ENCODE results near the gene CDH1. TPM values are rescaled to one million over a fixed set of nuclear protein-coding genes. Genes with fewer than 3 reads are reported as not detected.

Gene CDH1
- total RNA-seq, 2 experiments from 2014 or later = 2.4 to 3.1 TPM

DNA sequence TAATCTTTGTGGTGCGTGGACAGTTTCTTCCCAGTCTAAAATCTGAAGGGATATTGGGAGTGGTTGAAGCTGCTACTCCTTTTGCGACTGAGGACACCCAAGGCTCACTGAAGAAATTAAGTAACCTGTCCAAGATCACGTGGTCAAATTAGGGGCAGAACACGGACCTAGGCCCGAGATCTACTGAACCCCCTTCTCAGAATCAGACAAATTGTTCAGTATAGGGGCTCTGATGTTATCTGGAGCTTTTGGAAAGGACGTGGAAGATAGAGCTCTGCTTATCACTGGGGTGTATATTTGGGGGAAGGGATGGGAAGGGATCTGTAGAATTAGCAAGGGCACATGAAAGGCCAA is 107.1 kb downstream of the CDH1 start:
- intact Hi-C loops (cut with micrococcal nuclease) = loop anchor here (5.0 kb wide), 1 partner anchor 252 kb away; no protein-coding TSS in a partner anchor
- Mint-ChIP-seq H3K4me3 (peak overlapping the region; percentile 95), H3K27ac (peak overlapping the region; percentile 85)

DNA sequence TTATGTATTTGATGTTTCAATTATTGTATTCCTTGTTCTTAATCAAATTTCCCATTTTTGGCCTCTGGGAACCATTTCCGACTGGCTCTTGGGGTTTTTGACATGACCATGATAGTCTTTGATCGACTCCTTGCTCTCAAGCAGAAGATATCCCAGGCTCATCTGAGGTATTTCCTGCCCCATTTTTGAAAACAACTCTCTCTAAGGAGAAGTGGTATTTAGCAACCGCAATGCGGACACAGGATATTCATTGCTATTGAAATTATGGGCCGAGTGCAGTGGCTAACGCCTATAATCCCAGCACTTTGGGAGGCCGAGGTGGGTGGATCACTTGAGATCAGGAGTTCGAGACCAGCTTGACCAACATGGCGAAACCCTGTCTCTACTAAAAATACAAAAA is 111.7 kb downstream of the CDH1 start:
- H3K36me3 Mint-ChIP-seq = peaks cover 15% of the 10 kb centered on the region
- H3K27ac Mint-ChIP-seq = no peak overlapping the region
- no peaks in the 10 kb centered on the region for H3K9me3 Mint-ChIP-seq
- no peaks in the 10 kb centered on the region for H3K27me3 Mint-ChIP-seq
- CTCF ChIA-PET = interaction anchor here (1.9 to 3.3 kb wide), 2 partner anchors 10 to 275 kb away, joined by 5 to 24 read pairs; no protein-coding TSS in a partner anchor
- POLR2A ChIA-PET = no interaction called here
- no peak overlapping the region for H3K4me3 Mint-ChIP-seq
- intact Hi-C loops (cut with micrococcal nuclease) = loop anchor here (5.0 kb wide), 1 partner anchor 259 kb away; the partner anchor contains the start of gene HAS3
- H3K4me1 Mint-ChIP-seq (ENCODE audit: low read depth) = peaks cover 29% of the 10 kb centered on the region
- DNase-seq = no peak

More for the DNA sequence above, 107.1 kb downstream of the CDH1 start:
- DNase-seq = no peak
- peaks cover 25% of the 10 kb centered on the region for H3K4me1 Mint-ChIP-seq (ENCODE audit: low read depth)
- ChIA-PET CTCF (interaction anchor here (0.7 to 4.9 kb wide), 6 partner anchors 10 to 444 kb away, joined by 3 to 26 read pairs (median 6); no protein-coding TSS in a partner anchor), POLR2A (no interaction called here)
- no peaks in the 10 kb centered on the region for H3K9me3 Mint-ChIP-seq
- H3K36me3 Mint-ChIP-seq = peaks cover 8% of the 10 kb centered on the region
- H3K27me3 Mint-ChIP-seq = no peaks in the 10 kb centered on the region

DNA sequence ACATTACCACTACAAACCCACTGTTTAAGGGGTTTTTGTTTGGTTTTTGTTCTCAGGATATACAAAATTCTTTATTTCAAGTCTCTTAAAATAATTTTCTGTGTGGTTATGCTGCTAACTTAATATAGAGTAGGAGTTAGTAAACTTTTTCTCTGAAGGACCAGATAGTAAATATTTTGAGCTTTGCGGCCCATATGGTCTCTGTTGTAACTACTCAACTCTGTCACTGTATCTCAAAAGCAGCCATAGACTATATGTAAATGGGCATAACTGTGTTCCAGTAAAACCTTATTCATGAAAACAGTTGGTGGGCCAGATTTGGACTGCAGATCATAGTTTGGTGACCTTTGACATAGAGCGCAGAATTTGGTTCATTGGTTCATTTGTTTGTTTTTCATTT is 113.4 kb downstream of the CDH1 start:
- Mint-ChIP-seq H3K36me3 (peaks cover 15% of the 10 kb centered on the region), H3K4me3 (no peak overlapping the region), H3K27me3 (no peaks in the 10 kb centered on the region), H3K27ac (no peak overlapping the region), H3K4me1 (ENCODE audit: low read depth) (peaks cover 23% of the 10 kb centered on the region), H3K9me3 (no peaks in the 10 kb centered on the region)
- intact Hi-C loops (cut with micrococcal nuclease) = no loop called here
- ChIA-PET POLR2A (no interaction called here), CTCF (interaction anchor here (1.0 kb wide), 1 partner anchor 274 kb away, joined by 3 read pairs; no protein-coding TSS in a partner anchor)
- DNase-seq = no peak

DNA sequence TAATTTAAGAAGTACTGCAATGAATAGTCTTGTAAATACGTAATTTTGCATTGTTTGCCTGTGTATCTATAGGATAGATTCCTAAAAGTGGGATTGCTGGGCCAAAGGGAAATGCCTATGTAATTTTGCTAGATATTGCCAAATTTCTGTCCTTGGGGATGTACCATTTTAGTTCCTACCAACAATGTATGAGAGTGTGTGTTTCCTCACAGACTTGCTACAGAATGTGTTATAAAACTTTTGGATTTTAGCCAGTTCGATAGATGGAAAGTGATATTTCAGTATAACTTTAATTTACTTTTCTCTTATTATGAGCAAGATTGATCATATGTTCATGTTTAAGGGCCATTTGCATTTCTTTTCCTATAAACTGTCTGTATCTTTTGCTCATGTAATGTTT is 114.5 kb downstream of the CDH1 start:
- peaks cover 25% of the 10 kb centered on the region for H3K4me1 Mint-ChIP-seq (ENCODE audit: low read depth)
- intact Hi-C loops (cut with micrococcal nuclease) = no loop called here
- POLR2A ChIA-PET = no interaction called here
- no peak for DNase-seq
- no peaks in the 10 kb centered on the region for H3K9me3 Mint-ChIP-seq
- peaks cover 15% of the 10 kb centered on the region for H3K36me3 Mint-ChIP-seq
- CTCF ChIA-PET = no interaction called here
- H3K4me3 Mint-ChIP-seq = no peak overlapping the region
- H3K27ac Mint-ChIP-seq = no peak overlapping the region
- no peaks in the 10 kb centered on the region for H3K27me3 Mint-ChIP-seq

DNA sequence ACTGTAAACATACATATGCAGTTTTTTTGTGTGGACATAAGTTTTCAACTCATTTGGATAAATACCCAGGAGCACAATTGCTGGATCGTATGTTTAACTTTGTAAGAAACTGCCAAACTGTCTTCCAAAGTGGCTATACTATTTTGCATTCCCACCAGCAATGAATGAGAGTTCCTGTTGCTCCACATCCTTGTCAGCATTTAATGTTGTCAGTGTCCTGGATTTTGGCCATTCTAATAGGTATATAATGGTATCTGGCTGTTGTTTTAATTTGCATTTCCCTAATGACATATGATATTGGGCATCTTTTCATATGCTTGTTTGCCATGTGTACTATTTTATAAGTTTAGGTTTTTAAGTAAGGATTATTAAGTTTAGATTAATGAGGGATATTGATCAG is 120.4 kb downstream of the CDH1 start:
- intact Hi-C loops (cut with micrococcal nuclease) = no loop called here
- DNase-seq = no peak
- no peak overlapping the region for H3K27ac Mint-ChIP-seq
- H3K4me1 Mint-ChIP-seq (ENCODE audit: low read depth) = peaks cover 11% of the 10 kb centered on the region
- H3K9me3 Mint-ChIP-seq = no peaks in the 10 kb centered on the region
- ChIA-PET POLR2A (no interaction called here), CTCF (no interaction called here)
- peaks cover 17% of the 10 kb centered on the region for H3K36me3 Mint-ChIP-seq
- H3K27me3 Mint-ChIP-seq = no peaks in the 10 kb centered on the region
- H3K4me3 Mint-ChIP-seq = no peak overlapping the region

DNA sequence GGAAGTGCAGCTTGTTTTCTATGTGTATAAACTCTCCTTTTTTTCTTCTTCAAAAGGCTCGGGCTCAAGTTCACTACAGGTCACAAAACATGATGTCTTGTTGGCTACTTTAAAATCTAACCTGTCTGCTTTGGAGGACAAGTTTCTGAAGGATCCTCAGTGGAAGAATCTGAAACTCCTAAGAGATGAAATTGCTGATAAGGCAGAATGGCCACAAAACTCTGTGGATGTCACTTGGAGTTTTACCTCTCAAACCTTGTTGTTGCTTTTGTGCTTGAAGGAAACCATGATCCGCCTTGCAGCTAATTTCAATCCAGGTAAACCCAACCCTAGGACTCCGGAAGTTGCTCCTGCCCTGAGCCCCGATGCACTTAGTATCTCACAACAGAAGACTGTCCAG is 122.7 kb downstream of the CDH1 start:
- peaks cover 4% of the 10 kb centered on the region for H3K4me1 Mint-ChIP-seq (ENCODE audit: low read depth)
- POLR2A ChIA-PET = no interaction called here
- CTCF ChIA-PET = no interaction called here
- no peaks in the 10 kb centered on the region for H3K9me3 Mint-ChIP-seq
- no peak overlapping the region for H3K4me3 Mint-ChIP-seq
- DNase-seq = no peak
- H3K36me3 Mint-ChIP-seq = peaks cover 13% of the 10 kb centered on the region
- H3K27ac Mint-ChIP-seq = no peak overlapping the region
- intact Hi-C loops (cut with micrococcal nuclease) = no loop called here
- H3K27me3 Mint-ChIP-seq = no peaks in the 10 kb centered on the region

DNA sequence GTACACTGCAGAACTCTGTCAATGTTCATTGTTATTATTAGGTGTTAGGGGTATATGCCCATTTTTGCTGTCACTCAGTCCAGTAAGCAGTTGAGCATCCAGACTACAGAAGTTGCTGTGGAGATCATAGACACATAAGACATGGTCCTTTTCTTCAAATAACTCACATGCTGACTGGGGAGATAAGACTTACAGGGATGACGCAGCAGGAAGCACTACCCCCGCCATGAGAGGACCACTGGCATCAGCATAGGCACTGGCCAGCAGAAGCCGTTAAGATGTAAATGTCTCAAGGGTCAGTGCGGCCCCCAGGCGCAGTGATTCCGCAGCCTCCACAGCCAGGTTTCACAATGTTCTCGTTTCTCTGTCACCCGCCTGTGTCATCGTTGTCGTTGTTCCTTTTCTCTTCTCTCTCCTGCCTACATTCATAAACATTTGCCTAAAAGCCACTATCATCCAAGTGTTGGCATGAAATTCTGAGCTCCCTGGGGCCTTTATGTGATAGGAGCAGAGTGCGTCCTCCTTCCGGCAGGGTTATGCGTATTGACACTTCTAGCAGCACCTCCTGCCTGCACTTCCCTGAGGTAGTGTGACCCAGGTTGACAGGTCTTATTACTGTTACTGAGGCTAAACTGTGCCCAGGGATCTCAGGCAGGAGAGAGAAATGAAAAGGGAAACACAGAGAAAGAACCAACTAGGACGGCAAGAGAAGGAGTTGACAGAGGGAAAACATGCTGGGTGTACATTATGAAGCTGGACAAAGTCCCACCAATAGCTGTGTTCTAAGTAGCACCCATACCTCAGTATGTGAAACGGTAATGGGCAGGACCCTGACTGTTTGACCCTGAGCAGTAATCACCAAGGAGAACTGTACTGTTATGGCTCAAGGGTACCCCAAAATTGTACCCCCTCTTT is 124.1 kb downstream of the CDH1 start:
- H3K27me3 Mint-ChIP-seq = no peaks in the 10 kb centered on the region
- no peak for DNase-seq
- H3K4me3 Mint-ChIP-seq = no peak overlapping the region
- intact Hi-C loops (cut with micrococcal nuclease) = no loop called here
- ChIA-PET POLR2A (no interaction called here), CTCF (interaction anchor here (0.6 to 1.1 kb wide), 2 partner anchors 14 to 53 kb away, joined by 3 to 4 read pairs; no protein-coding TSS in a partner anchor)
- H3K27ac Mint-ChIP-seq = no peak overlapping the region
- H3K4me1 Mint-ChIP-seq (ENCODE audit: low read depth) = no peaks in the 10 kb centered on the region
- H3K36me3 Mint-ChIP-seq = peaks cover 14% of the 10 kb centered on the region
- H3K9me3 Mint-ChIP-seq = no peaks in the 10 kb centered on the region

DNA sequence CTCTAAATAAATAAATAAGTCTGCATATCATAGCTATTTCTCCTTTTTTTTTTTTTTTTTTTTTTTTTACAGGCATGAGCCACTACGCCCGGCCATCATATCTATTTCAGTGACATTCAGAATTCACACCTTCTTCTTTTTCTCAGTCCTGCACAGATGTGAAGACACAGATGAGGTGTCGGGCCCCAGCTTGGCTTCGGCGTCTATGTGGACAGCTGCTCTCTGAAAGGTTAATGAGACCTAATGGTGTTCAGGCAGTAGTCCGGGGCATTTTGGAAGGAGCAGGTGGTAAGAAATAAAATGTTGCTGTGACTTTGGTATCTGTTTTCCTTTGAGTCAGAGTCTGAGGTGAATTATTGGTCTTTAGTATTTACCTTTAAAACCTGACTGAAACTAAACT is 129.8 kb downstream of the CDH1 start:
- CTCF ChIA-PET = no interaction called here
- Mint-ChIP-seq H3K4me3 (no peak overlapping the region), H3K27ac (no peak overlapping the region), H3K4me1 (ENCODE audit: low read depth) (no peaks in the 10 kb centered on the region), H3K9me3 (no peaks in the 10 kb centered on the region), H3K27me3 (no peaks in the 10 kb centered on the region), H3K36me3 (peaks cover 17% of the 10 kb centered on the region)
- intact Hi-C loops (cut with micrococcal nuclease) = no loop called here
- POLR2A ChIA-PET = no interaction called here
- no peak for DNase-seq

DNA sequence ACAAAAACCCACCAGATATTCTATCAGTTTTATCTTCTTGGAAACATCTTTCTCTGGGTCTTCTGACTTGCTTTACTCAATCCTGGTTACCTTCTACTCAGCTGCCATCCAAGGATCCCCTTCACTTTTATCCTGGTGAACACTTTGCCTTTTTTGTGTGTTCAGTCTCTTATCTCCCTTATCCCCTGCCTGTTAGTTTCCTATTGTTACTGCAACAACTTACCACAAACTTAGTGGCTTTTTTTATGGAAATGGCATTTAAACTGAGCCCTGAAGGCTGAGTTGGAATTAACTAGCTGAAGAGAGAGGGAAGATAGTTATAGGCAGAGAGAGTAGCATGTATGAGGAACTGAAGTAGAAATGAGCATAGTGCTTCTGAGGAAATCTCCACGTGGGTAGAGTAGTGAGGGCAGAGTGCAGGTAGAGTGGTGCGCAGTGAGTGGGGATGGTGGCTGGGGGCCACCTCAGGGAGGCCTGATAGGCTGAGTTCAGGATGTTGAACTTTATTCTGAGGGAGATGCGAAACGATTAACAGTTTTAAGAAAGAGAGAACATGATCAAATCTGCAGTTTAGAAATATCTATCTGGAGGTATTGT is 132.5 kb downstream of the CDH1 start:
- CTCF ChIA-PET = interaction anchor here (1.0 to 1.9 kb wide), 2 partner anchors 279 to 473 kb away, joined by 3 to 4 read pairs; no protein-coding TSS in a partner anchor
- no peaks in the 10 kb centered on the region for H3K9me3 Mint-ChIP-seq
- H3K27me3 Mint-ChIP-seq = no peaks in the 10 kb centered on the region
- no peak for DNase-seq
- no peaks in the 10 kb centered on the region for H3K4me1 Mint-ChIP-seq (ENCODE audit: low read depth)
- POLR2A ChIA-PET = no interaction called here
- peaks cover 27% of the 10 kb centered on the region for H3K36me3 Mint-ChIP-seq
- H3K27ac Mint-ChIP-seq = no peak overlapping the region
- no peak overlapping the region for H3K4me3 Mint-ChIP-seq
- intact Hi-C loops (cut with micrococcal nuclease) = no loop called here

DNA sequence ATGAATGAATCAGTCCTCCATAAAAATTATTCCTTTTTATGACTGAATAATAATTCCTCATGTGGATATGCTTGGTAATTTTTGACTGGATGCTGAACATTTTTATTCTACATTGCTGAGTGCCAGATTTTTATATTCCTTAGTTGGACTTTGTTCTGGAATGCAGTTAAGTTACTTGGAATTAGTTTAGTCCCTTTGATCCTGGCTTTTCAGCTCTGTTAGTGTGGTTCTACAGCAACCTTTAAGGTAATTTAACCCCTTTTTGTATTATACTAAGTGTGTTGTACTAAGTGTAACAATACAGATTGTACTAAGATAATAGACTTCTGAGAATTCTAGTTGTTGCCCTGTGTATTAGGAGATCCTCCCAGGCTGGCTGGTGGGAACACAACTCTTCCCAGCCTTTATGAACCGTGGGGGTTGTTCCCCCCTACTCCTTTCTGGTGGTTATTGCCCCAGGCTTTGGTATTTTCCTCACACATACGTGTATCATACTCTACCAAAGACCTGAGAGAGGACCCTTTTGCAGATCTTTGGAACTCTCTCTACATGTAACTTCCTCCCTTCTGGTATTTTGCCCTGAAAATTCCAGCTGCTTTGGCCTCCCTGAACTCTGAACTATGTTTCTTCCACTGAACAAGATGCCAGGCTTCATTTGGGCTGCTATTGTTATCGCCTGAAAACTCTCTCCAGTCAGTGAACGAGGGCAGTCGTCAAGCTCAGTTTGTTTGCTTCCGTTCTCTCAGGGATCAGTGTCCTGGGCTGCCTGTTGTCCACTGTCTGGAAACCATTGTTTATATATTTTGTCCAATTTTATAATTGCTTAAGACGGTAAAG is 136.8 kb downstream of the CDH1 start:
- Mint-ChIP-seq H3K27ac (no peak overlapping the region), H3K9me3 (no peaks in the 10 kb centered on the region), H3K4me3 (no peak overlapping the region), H3K36me3 (peaks cover 36% of the 10 kb centered on the region), H3K4me1 (ENCODE audit: low read depth) (no peaks in the 10 kb centered on the region), H3K27me3 (no peaks in the 10 kb centered on the region)
- POLR2A ChIA-PET = no interaction called here
- CTCF ChIA-PET = no interaction called here
- intact Hi-C loops (cut with micrococcal nuclease) = no loop called here
- DNase-seq = no peak

DNA sequence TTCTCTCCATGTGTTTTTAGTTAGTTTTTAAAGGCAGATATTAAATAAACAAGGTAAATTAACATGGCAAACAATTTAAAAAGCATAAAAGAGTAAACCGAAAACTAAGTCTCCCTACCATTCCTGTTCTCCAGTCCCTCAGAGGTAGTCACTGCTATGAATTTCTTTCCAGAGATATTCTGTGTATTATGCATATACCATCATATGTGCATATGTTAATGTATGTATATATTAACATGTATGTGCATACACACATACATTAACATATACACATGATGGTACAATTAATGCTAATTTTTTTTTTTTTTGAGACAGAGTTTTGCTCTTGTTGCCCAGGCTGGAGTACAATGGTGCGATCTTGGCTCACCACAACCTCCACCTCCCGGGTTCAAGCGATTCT is 138.8 kb downstream of the CDH1 start:
- DNase-seq = no peak
- ChIA-PET POLR2A (no interaction called here), CTCF (no interaction called here)
- peaks cover 33% of the 10 kb centered on the region for H3K36me3 Mint-ChIP-seq
- H3K9me3 Mint-ChIP-seq = no peaks in the 10 kb centered on the region
- intact Hi-C loops (cut with micrococcal nuclease) = no loop called here
- no peak overlapping the region for H3K27ac Mint-ChIP-seq
- no peaks in the 10 kb centered on the region for H3K27me3 Mint-ChIP-seq
- H3K4me1 Mint-ChIP-seq (ENCODE audit: low read depth) = no peaks in the 10 kb centered on the region
- H3K4me3 Mint-ChIP-seq = no peak overlapping the region

DNA sequence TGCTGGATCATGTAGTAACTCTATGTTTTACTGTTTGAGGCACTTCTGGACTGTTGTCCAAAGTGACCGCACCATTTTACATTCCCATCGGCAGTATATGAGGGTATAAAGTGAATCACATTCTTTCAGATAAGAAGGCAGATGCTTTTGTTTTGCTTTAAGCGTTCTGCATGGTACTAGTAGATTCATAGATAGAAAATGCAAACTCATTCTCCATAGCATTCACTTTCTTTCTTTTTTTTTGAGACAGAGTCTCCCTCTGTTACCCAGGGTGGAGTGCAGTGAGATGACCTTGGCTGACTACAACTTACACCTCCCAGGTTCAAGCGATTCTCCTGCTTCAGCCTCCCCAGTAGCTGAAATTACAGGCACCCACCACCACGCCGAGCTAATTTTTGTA is 146.6 kb downstream of the CDH1 start:
- H3K27me3 Mint-ChIP-seq = no peaks in the 10 kb centered on the region
- CTCF ChIA-PET = no interaction called here
- no peak overlapping the region for H3K4me3 Mint-ChIP-seq
- H3K27ac Mint-ChIP-seq = no peak overlapping the region
- H3K36me3 Mint-ChIP-seq = peaks cover 13% of the 10 kb centered on the region
- POLR2A ChIA-PET = no interaction called here
- intact Hi-C loops (cut with micrococcal nuclease) = no loop called here
- H3K9me3 Mint-ChIP-seq = no peaks in the 10 kb centered on the region
- no peak for DNase-seq
- no peaks in the 10 kb centered on the region for H3K4me1 Mint-ChIP-seq (ENCODE audit: low read depth)
